Measurements from ENCODE around the gene CYP4B1. TPM values are rescaled to one million over a fixed set of nuclear protein-coding genes. Genes with fewer than 3 reads are reported as not detected.

The CYP4B1 gene
- total RNA-seq, 1 experiment from 2014 or later, result 0.30 TPM

GRCh38 chr1:46862348-46862747, 63.5 kb downstream of the CYP4B1 start:
- no peaks in the 10 kb centered on the region; the same call in 1 of the 2 replicates for H3K27me3 ChIP-seq (ENCODE audit: insufficient read depth, low read length)
- POLR2A ChIA-PET, result no interaction called here
- no peak for DNase-seq (ENCODE audit: low read depth, low spot score)
- no peak overlapping the region for H3K27ac ChIP-seq (ENCODE audit: low read depth, low read length)
- H3K9me2 ChIP-seq (ENCODE audit: insufficient read depth), result no peaks in the 10 kb centered on the region
- no peaks in the 10 kb centered on the region for H3K79me2 ChIP-seq (ENCODE audit: insufficient read depth, low read length)
- H3K4me3 ChIP-seq (replicated peaks in 1 of 2; ENCODE audit: low read depth in 1 of 2, low read length in 2 of 2), result no peak overlapping the region
- H3K36me3 ChIP-seq (ENCODE audit: control insufficient read depth in 1 of 2, insufficient read depth in 2 of 2, low read length in 2 of 2), result no peaks in the 10 kb centered on the region
- CTCF ChIA-PET, result no interaction called here
- BruUV-seq (replicated peaks), result no TSS peak
- no peak for ATAC-seq
- no peak overlapping the region for H3K4me2 ChIP-seq (ENCODE audit: low read length)
- intact Hi-C loops (cut with micrococcal nuclease), result no loop called here
- RAD21 ChIA-PET (ENCODE audit: low non-redundant PET in 1 of 2, low total read pairs in 2 of 2, uncharacterized antibody in 2 of 2, unreplicated experiment in 2 of 2), result no interaction called here
- no peaks in the 10 kb centered on the region; a peak in 1 of 4 replicates for H3K4me1 ChIP-seq (ENCODE audit: control insufficient read depth in 1 of 2, insufficient read depth in 2 of 2, low read length in 2 of 2)
- no peak for TF ChIP-seq EGR1 (IDR thresholded peaks at IDR 0.05; ENCODE audit: low read depth)
- TF ChIP-seq CEBPB (IDR thresholded peaks at IDR 0.05; ENCODE audit: low read depth), result no peak
- no peak for TF ChIP-seq FOSL1 (IDR thresholded peaks at IDR 0.05; ENCODE audit: low read depth)
- TF ChIP-seq POLR2AphosphoS5 (IDR thresholded peaks at IDR 0.05; ENCODE audit: low read depth, low read length), result no peak
- TF ChIP-seq, protein P1, sequence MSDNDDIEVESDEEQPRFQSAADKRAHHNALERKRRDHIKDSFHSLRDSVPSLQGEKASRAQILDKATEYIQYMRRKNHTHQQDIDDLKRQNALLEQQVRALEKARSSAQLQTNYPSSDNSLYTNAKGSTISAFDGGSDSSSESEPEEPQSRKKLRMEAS (IDR thresholded peaks at IDR 0.05), result no peak
- TF ChIP-seq CBX3 (IDR thresholded peaks at IDR 0.05; ENCODE audit: low read depth), result no peak
- TF ChIP-seq, protein P2, sequence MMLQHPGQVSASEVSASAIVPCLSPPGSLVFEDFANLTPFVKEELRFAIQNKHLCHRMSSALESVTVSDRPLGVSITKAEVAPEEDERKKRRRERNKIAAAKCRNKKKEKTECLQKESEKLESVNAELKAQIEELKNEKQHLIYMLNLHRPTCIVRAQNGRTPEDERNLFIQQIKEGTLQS (IDR thresholded peaks at IDR 0.05), result no peak
- no peak for TF ChIP-seq EZH2 (IDR thresholded peaks at IDR 0.05)
- TF ChIP-seq TCF7L2 (IDR thresholded peaks at IDR 0.05; ENCODE audit: borderline replicate concordance, extremely low read depth, insufficient read depth, insufficient read length), result no peak
- TF ChIP-seq RAD21 (IDR thresholded peaks at IDR 0.05; ENCODE audit: low read depth), result no peak
- H4K20me1 ChIP-seq (ENCODE audit: insufficient read depth), result no peaks in the 10 kb centered on the region
- 0 out of 4 replicates have a peak, but pooled peaks cover 0 to 3% of the 10 kb centered on the region in 2 experiments for H3K9me3 ChIP-seq (ENCODE audit: control insufficient read depth in 1 of 2, insufficient read depth in 1 of 2, low read depth in 1 of 2, low read length in 2 of 2)
- no peak overlapping the region for H3K9ac ChIP-seq (ENCODE audit: low read length)
- H2AFZ ChIP-seq (ENCODE audit: low read depth, low read length, poor library complexity, severe bottlenecking), result no peak overlapping the region

Other genes starting within 250 kb of the CYP4B1 start
- not detected for gene KNCN, start 247.4 kb upstream of the CYP4B1 start, total RNA-seq (2021; ENCODE audit: unreplicated experiment)
- gene MKNK1, start 194.8 kb upstream of the CYP4B1 start, total RNA-seq (2021; ENCODE audit: unreplicated experiment), result 30.9 TPM
- gene MOB3C, start 182.2 kb upstream of the CYP4B1 start, total RNA-seq (2021; ENCODE audit: unreplicated experiment), result 5.5 TPM
- 35.5 TPM for gene ATPAF1, start 130.7 kb upstream of the CYP4B1 start, total RNA-seq (2021; ENCODE audit: unreplicated experiment)
- gene TEX38, start 127.2 kb upstream of the CYP4B1 start, total RNA-seq (2021; ENCODE audit: unreplicated experiment), result 0.47 TPM
- gene EFCAB14, start 79.9 kb upstream of the CYP4B1 start, total RNA-seq (2021; ENCODE audit: unreplicated experiment), result 52.5 TPM
- gene CYP4A11, start 142.4 kb downstream of the CYP4B1 start, total RNA-seq (2021; ENCODE audit: unreplicated experiment), result not detected
- not detected for gene CYP4X1, start 224.6 kb downstream of the CYP4B1 start, total RNA-seq (2021; ENCODE audit: unreplicated experiment)